Chondrocyte (in vitro differentiated cells): ENCODE data around the gene EVX1. TPM values are rescaled to one million over a fixed set of nuclear protein-coding genes. Genes with fewer than 3 reads are reported as not detected.

Experiments used
- DNase-seq: peaks from one replicate; pipeline ENCODE4 v3.0.0; 2021; ENCODE audit warnings: mixed read lengths, low spot score
- H3K27ac Mint-ChIP-seq: one replicate; pipeline ENCODE4 v1.8.0; 2021; ENCODE audit warnings: mild to moderate bottlenecking, moderate library complexity, mixed read lengths; ENCODE audit not compliant: unreplicated experiment
- H3K27me3 Mint-ChIP-seq: 2 replicates; pipeline ENCODE4 v1.8.0; 2021; ENCODE audit warnings: low read depth, mixed read lengths
- H3K36me3 Mint-ChIP-seq: 2 replicates; pipeline ENCODE4 v1.8.0; 2021; ENCODE audit warnings: low read depth, mixed read lengths
- H3K4me1 Mint-ChIP-seq: 2 replicates; pipeline ENCODE4 v1.8.0; 2021; ENCODE audit warnings: low read depth, mild to moderate bottlenecking, mixed read lengths
- H3K4me3 Mint-ChIP-seq: one replicate; pipeline ENCODE4 v1.8.0; 2021; ENCODE audit warnings: mild to moderate bottlenecking, moderate library complexity, mixed read lengths; ENCODE audit not compliant: unreplicated experiment
- H3K9me3 Mint-ChIP-seq: 2 replicates; pipeline ENCODE4 v1.8.0; 2021; ENCODE audit warnings: low read depth, mixed read lengths
- total RNA-seq: library from RNA; stranded (reverse); gene quantifications from 3 replicates; pipeline ENCODE4 v1.2.1, GENCODE V29; 2021
- TF ChIP-seq, protein P1 (sequence below): fragments of 200-600 bp; sonication (generic); IDR thresholded peaks from 2 replicates; pipeline ENCODE4 v1.5.0; 2021; ENCODE audit warnings: antibody characterized with exemption, mild to moderate bottlenecking, moderate library complexity

The EVX1 gene
- total RNA-seq, 1 donor from 2014 or later: not detected

DNA sequence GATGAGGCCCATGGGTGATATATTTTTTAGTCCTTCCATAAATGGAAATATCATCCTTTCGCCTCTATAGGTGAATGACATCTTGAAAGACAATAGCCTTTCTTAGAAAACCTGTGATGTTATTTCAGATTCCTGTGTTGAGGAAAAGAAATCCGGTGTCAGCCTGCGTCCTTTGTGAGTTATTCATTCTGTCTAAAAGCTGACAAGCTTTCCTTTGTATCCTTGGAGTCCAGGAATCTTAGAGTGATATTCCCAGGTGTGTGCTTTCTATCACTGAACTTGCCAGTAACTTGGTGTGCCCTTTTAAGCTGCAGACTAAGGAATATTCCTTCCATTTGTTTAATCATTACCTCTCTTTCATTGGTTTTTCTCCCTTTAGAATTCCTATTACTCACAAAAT lies 41.0 kb downstream of the EVX1 start:
- H3K36me3 Mint-ChIP-seq: no peaks in the 10 kb centered on the region
- H3K9me3 Mint-ChIP-seq: no peaks in the 10 kb centered on the region
- no peaks in the 10 kb centered on the region for H3K4me1 Mint-ChIP-seq
- no peak overlapping the region for H3K4me3 Mint-ChIP-seq
- H3K27me3 Mint-ChIP-seq: peaks cover 30% of the 10 kb centered on the region
- DNase-seq: no peak
- TF ChIP-seq, protein P1, sequence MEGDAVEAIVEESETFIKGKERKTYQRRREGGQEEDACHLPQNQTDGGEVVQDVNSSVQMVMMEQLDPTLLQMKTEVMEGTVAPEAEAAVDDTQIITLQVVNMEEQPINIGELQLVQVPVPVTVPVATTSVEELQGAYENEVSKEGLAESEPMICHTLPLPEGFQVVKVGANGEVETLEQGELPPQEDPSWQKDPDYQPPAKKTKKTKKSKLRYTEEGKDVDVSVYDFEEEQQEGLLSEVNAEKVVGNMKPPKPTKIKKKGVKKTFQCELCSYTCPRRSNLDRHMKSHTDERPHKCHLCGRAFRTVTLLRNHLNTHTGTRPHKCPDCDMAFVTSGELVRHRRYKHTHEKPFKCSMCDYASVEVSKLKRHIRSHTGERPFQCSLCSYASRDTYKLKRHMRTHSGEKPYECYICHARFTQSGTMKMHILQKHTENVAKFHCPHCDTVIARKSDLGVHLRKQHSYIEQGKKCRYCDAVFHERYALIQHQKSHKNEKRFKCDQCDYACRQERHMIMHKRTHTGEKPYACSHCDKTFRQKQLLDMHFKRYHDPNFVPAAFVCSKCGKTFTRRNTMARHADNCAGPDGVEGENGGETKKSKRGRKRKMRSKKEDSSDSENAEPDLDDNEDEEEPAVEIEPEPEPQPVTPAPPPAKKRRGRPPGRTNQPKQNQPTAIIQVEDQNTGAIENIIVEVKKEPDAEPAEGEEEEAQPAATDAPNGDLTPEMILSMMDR: no peak
- no peak overlapping the region for H3K27ac Mint-ChIP-seq

DNA sequence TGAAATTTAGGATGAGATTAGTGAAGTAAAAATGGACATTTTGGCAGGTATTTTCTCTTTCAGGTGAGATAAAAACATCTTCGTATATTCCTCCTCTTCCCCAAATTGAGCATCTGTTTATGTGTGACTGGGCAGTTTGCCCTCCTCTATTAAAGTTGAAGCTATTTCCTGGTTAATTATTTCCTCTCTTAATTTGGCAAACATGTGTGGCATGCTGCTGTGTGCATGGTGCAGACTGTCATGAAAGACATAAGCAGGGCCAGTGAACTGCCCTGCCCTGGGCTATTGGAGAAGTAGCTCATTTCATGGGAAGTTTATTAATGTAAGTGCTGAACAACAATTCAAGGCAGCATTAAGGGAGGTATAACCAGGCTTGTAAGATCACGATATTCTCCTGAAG lies 52.6 kb downstream of the EVX1 start:
- no peaks in the 10 kb centered on the region for H3K4me1 Mint-ChIP-seq
- H3K4me3 Mint-ChIP-seq: no peak overlapping the region
- TF ChIP-seq, protein P1: no peak
- no peaks in the 10 kb centered on the region for H3K36me3 Mint-ChIP-seq
- DNase-seq: no peak
- H3K9me3 Mint-ChIP-seq: peaks cover 5% of the 10 kb centered on the region
- peaks cover 21% of the 10 kb centered on the region for H3K27me3 Mint-ChIP-seq
- H3K27ac Mint-ChIP-seq: no peak overlapping the region

DNA sequence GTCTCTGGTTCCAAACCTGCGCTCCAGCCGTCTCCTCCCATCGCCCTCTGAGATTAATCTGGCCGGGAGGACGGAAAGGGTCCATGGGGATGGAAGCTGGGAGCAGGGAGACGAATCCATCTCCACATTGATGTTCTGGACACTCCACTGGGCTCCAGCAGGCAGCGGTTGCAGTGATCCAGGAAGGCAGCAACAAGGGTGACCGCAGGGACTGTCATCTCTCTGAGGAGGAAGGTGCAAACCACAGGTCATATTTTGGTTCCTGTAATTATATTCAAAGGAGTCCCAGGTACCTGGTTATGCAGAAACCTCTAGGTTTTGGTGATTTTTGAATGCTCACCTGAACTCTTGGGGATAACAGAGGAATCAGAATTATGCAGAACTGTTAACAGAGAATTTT lies 54.8 kb downstream of the EVX1 start:
- Mint-ChIP-seq H3K4me3 (no peak overlapping the region), H3K27ac (no peak overlapping the region), H3K36me3 (no peaks in the 10 kb centered on the region), H3K4me1 (no peaks in the 10 kb centered on the region), H3K9me3 (no peaks in the 10 kb centered on the region), H3K27me3 (peaks cover 23% of the 10 kb centered on the region)
- TF ChIP-seq, protein P1: no peak
- DNase-seq: no peak

Other genes with a start within 250 kb of the EVX1 start
- gene HOXA1, start 146.8 kb upstream of the EVX1 start, total RNA-seq: 2.7 to 2.9 TPM in 2 of 3 replicates, not detected in the other
- gene HOXA2, start 140.1 kb upstream of the EVX1 start, total RNA-seq: 8.3 to 10.2 TPM in 2 of 3 replicates, not detected in the other
- gene HOXA4, start 112.0 kb upstream of the EVX1 start, total RNA-seq: 0.30 TPM in 1 of 3 replicates, not detected in the others
- gene HOXA5, start 99.1 kb upstream of the EVX1 start, total RNA-seq: not detected in 3 replicates
- not detected in 3 replicates for gene HOXA6, start 95.0 kb upstream of the EVX1 start, total RNA-seq
- gene HOXA3, start 90.2 kb upstream of the EVX1 start, total RNA-seq: 9.3 to 12.1 TPM in 2 of 3 replicates, not detected in the other
- gene HOXA7, start 86.1 kb upstream of the EVX1 start, total RNA-seq: not detected in 3 replicates
- gene HOXA9, start 77.3 kb upstream of the EVX1 start, total RNA-seq: not detected in 3 replicates
- 0.12 to 0.21 TPM in 2 of 3 replicates, not detected in the other for gene HOXA10, start 68.5 kb upstream of the EVX1 start, total RNA-seq
- gene HOXA11, start 57.6 kb upstream of the EVX1 start, total RNA-seq: not detected in 3 replicates
- not detected in 3 replicates for gene HOXA13, start 42.7 kb upstream of the EVX1 start, total RNA-seq